Pulmonary artery endothelial cell (primary cell): ENCODE measurements around the gene MS4A6E. TPM values are rescaled to one million over a fixed set of nuclear protein-coding genes. Genes with fewer than 3 reads are reported as not detected.
"Not testable (repeated sequence)": the region's sequence is repeated elsewhere in the genome, so short reads cannot be mapped to it uniquely, and the experiment has no call there.

ENCODE experiments used
- DNase-seq: peaks from one replicate; pipeline ENCODE4 v3.0.0-alpha.2; 2011; ENCODE audit warnings: low read depth, low spot score
- total RNA-seq: library from RNA; depleted of rRNA; stranded (reverse); fragments of >200 nt; gene quantifications from 2 replicates; pipeline ENCODE4 v1.2.3, GENCODE V29; 2014

MS4A6E gene
- not detected in 2 replicates for total RNA-seq

DNA sequence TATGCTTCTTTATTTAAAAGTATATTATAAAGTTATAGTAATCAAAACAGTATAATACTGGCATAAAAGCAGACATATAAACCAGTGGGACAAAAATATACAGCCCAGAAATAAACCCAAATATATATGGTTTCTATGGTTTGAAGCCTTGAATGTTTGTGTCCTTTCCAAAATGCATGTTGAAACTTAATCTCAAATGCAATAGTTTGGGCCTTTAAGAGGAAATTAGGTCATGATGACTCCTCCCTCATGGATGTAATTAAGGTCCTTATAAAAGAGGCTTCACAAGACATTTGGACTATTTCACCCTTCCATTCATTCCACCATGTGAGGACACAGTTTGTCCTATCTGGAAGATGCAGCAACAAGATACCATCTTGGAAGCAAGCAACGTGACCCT is at the start of gene MS4A6E:
Gene MS4A6E (plus strand): TSS at position 301 of the 400 bp plus-strand sequence. CDS start 7,641 bp downstream, outside the sequence.
- DNase-seq: no peak

DNA sequence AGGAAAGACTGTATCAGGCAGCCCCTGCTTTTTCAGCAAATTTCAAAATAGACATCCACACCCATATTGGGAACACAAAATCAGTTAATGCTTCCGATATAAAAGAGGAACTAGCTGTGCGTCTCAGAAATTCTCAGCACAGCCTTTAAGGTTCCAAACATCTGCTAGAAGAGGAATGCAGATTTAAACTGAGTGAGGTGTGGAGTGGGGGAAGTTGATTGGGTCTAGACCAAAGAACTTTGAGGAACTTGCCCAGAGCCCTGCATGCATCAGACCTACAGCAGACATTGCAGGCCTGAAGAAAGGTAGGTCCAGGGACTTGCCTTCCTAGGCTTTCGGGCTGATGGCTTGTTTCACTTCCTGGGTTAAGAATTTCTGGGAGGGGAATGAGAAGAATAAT is 46.6 kb upstream of the MS4A6E start, which contains the start of gene MS4A4A:
Gene MS4A4A (plus strand): TSS at position 255 of the 400 bp plus-strand sequence. CDS start 10 bp downstream, at position 265.
- no peak for DNase-seq

DNA sequence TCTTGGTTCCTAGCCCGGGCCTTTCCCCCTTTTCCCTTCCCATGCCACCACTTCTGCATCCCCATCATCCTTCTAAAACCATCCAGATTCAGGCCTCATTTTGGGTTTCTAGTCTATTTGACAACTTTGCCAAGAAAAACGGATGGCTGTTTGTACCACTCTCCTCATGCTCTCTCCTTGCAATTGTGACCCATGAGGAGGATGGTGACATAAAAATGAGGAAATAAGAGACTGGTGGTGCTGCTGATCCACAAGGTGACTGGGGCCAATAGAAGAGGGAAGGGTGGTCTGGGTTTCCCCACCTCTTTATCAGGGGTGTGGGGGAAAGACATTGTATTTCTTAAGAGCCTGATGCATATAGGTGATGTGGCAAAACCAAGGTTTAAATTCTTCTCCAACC is 45.6 kb upstream of the MS4A6E start:
- no peak for DNase-seq

DNA sequence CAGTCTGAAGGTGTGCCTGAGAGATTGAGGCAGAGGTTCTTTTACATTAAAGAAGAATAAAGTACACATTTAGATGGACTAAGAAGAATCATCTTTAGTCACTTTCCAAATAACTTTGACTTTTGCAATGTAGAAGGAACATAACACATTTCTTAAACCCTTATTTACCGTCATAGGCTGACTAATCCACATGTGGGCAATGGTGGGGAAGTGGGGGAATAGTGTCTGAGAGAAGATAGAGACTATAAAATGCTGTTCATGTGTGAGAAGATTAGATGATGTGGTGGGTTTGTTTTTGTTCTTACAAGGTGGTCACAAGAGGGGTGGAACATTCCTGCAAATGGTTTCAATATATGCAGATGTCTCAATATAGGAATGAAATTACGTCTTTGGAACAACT is 44.8 kb upstream of the MS4A6E start:
- no peak for DNase-seq

- not testable (repeated sequence) for DNase-seq
Measured at GRCh38 chr11:60285411-60286126, 41.5 kb upstream of the MS4A6E start.

DNA sequence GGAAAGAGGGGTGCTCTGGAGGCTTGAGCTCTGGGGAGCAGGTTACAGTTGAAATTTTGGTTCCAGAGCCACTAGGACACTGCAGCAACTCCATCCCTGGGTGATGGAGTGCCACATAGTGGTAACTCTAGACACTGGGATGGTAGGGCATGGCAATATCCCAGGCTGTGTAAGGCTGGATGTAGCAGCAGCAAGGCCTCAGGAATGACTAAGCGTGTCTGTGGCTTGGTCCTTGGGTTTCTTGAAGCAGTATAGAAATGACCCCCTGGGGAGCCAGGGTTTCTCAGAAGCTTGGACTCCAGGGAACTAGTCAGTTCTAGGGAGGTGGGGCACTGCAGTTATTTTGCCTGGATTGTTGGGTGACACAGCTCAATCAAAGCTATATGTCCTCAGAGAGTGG is 38.5 kb upstream of the MS4A6E start:
- DNase-seq: no peak

DNA sequence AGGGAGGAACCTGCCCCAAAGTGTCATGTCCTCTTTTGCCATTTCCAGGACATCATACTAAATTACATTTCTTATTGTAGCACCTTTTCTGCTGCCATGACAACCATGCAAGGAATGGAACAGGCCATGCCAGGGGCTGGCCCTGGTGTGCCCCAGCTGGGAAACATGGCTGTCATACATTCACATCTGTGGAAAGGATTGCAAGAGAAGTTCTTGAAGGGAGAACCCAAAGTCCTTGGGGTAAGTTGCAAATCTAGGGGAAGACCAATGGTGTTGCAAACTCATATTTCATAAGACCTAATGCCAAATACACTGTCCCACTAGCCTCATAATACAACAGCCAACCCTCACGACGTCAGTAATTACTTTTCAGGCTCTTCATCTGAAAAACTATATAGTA is 34.9 kb upstream of the MS4A6E start:
- DNase-seq: no peak

DNA sequence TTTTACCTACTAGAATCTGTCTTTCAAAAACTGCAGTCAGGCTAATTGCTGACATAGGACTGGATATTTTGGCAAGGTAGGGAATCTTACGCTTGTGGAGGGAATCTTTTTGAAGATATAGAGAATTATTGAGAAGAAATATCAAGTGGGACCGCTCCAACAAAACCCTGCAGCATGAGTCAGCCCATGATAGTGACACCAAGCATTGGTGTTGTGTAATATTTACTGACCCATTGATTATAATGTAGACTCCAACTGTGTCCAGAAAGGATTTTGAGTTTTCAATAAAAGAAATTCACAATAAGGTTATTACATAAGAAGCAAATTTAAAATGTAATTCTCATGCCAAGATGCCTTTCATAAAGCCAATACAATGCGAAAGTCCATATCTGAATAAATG is 25.9 kb upstream of the MS4A6E start:
- no peak for DNase-seq

- not testable (repeated sequence) for DNase-seq
Measured at GRCh38 chr11:60301884-60302283, 25.2 kb upstream of the MS4A6E start.

GRCh38 chr11:60303661-60304060 is 23.4 kb upstream of the MS4A6E start:
- DNase-seq: no peak

DNA sequence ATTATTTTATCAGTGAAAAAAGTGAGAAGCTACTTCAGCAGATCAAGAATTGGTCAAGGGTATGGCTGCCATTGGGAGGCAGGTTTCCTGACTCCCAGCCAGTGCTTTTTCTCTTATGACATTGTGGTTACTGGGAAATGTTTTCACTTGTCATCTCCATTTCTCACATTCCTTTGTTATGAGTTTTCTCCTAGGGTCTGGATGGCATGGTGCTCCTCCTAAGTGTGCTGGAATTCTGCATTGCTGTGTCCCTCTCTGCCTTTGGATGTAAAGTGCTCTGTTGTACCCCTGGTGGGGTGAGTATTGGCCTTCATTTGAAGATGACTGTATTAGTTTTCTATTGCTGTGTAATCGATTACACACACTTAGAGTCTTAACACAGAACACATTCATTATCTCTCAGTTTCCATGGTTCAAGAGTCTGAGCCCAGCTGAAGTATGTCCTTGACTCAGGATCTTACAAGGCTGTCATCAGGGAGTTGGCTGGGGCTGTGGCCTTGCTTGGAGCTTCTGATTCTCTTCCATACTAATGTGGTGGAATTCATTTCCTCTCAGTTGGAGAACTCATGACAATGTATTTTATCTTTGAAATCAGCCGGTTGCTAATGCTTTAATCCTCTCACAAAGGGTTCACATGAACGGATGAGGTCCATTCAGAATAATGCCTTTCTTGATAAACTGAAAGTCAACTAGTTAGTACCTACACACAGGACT is 21.0 kb upstream of the MS4A6E start:
- no peak for DNase-seq

DNA sequence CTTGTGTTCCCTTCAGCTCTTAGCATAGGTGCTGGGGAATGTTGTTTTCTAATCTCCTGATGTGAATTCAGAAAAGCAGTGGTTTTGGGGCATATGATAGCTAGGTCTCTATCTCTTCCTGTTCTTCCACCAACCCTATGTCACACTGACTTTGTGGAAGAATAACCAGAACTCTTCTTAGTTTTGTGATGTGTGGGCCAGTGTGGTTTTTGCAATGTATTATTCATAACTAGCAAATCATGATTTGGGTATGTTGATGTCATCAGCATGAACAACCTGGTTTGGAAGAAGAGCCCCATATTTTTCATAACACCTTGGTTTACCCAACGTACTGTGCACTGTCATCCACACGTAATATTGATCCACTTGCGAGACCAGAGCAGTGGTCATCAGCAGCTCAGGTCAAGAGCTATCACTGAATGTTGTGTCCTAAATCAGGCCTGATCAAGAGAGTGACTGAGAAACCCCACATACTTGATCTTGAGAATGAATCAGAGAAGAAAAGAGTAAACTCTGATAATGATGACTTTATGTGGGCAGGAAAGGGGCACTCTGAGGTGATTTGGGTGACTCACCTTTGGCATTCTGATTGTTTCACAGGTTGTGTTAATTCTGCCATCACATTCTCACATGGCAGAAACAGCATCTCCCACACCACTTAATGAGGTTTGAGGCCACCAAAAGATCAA is 19.4 kb upstream of the MS4A6E start:
- DNase-seq: no peak

DNA sequence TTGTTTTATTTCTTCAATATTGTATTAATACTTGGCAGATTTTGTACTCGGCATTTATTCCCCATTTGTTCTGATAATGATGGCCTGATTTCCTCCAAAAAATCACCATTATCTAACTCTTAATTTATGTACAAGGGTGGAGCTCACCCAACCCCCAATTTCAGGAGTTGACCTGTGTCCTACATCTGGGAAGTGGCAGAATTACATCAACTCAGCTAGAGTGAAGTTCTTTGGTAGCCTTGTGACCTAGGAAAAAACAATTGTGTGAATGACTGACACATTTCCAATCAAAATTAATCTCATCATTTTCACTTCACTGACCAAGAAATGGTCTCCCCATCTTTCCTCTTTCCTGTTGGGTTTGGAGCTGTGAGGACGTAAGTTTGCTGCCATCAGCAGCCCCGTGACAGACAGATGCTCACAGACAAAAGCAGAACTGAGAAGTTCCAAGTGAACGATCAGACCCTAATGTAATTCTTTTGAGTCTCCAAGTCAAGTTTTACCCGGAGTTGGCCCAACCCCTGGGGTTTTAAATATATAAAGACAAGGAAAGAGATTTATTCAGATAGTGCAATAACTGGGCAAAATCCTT is 16.6 kb upstream of the MS4A6E start:
- DNase-seq: no peak

- DNase-seq: no peak
Measured at GRCh38 chr11:60314635-60315321, 12.3 kb upstream of the MS4A6E start.

DNA sequence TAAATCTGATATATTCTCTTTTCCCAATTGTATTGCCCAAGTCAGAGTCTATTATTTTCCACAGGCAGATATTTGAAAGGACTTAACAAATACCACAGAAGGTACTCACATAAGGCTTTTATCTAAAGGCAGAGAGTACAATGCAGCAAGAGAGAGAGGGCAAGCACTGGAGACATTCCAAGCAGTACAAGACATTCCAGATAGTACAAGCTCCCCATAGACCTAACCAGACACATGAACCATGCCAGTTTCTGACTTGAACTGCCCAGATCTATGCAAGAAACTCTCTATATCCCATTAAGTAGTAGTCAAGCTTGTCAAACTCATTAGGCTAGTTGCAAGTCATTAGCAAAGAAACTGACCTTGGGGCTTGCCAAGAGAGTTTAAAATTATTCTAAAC is 11.2 kb upstream of the MS4A6E start:
- no peak for DNase-seq

DNA sequence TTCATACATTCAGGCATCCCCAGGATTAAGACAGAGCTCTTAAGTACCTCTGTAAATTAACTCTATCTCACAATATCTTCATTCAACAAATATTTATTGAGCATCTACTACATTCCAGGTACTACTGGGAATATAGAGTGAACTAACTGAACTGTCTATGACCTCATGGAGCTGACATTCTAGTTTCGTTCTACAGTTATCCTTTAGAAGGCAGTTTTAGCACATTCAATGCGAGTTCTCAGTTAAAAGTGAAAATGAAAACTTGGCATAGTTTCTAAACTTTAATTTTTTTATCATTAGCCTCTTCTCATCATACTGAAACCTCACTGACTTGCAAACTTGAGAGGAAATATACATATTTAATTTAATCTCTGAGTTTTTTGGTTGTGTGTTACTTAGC is 10.7 kb upstream of the MS4A6E start:
- DNase-seq: no peak

DNA sequence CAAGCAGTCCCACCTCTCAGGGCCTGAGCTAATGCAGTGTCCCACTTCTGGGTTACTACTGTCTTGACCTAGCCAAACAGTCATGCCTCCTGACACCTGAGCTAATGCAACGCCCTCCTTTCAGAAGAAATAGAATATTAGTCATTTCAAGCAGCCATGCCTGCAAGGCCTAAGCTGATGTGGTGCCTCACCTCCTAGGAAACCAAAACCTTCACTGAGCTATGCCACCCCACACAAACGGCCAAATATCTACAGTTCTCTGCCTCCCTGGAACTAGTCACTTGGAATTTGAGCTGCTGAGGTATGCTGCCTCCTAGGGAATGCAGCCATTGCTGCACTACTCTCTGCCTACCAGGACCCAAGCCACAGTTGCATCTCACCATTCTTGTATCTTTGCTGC is 8.3 kb upstream of the MS4A6E start:
- no peak for DNase-seq

DNA sequence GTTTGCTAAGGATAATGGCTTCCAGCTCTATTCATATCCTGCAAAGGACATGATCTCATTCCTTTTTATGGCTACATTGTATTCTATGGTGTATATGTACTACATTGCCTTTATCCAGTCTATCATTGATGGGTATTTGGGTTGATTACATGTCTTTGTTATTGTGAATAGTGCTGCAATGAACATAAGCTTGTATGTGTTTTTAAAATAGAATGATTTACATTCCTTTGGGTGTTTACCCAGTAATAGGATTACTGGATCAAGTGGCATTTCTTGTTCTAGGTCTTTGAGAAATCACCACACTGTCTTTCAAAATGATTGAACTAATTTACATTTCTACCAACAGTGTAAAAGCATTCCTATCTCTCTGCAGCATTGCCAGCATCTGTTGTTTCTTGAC is 6.0 kb upstream of the MS4A6E start:
- DNase-seq: no peak

DNA sequence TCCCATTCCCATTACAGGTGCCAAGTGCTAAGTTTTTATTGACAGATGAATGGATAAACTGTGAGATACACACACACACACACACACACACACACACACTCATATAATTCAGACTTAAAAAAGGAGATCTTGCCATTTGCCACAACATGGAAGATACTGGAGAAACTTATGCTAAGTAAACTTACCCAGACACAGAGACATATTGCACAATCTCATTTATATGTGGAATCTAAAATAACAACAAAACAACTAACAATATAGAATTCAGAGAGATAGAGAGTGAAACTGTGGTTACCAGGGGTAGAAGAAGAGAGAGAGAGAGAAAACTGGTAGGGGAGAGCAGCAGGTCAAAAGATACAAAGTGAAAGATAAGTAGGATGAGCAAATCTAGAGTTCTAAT is 1.4 kb downstream of the MS4A6E start:
- no peak for DNase-seq

GRCh38 chr11:60332846-60333245 is 5.8 kb downstream of the MS4A6E start:
- no peak for DNase-seq

DNA sequence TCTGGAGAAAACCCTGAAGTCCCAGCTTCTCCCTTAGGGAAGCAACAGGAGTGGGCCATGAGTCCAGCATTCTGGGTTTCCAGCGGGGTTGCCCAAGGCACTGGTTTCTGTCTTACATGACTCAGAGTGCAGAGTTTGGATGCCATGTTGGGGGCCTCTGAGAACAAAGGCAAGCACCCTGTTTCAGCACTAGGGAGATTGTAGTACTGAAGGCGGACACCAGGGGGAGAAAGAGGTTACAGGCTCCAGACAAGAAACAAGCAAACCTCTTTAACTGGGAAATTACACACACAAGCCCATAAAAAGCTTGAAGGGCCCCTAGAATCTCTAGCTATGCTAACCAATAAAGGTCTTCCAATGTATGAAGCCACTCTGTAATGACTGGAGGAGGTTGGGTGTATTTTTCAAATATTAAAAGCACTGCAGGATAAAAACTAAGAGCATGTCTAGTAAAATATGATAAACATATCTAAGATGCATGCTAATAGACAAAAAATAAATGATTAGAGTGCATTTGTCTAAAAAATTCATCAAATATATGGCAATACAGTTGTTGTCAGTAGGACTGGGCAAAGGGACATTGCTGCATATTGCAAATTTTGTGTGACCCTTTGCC is 7.1 kb downstream of the MS4A6E start:
- DNase-seq: peak; percentile 15
